DOHH2 (cell line): ENCODE measurements around the gene PLA2G12A.

Experiments used
- H3F3A ChIP-seq: fragments of 200-600 bp; sonication (generic), shearing (Covaris generic); 2 replicates; pipeline ENCODE4 v1.6.0; 2016; ENCODE audit warnings: antibody characterized with exemption, mild to moderate bottlenecking; ENCODE audit not compliant: control insufficient read depth, insufficient read depth
- H3K27ac ChIP-seq: fragments of 200-600 bp; sonication (generic); 2 replicates; pipeline ENCODE4 v1.5.1; 2014; ENCODE audit warnings: low read depth, mild to moderate bottlenecking, low read length, moderate library complexity
- H3K27me3 ChIP-seq: fragments of 200-600 bp; sonication (generic); 2 replicates; pipeline ENCODE4 v1.6.1; 2014; ENCODE audit warnings: mild to moderate bottlenecking, low read length, mixed read lengths; ENCODE audit not compliant: control insufficient read depth
- H3K36me3 ChIP-seq: fragments of 200-600 bp; sonication (generic); 2 replicates; pipeline ENCODE4 v1.6.1; 2014; ENCODE audit warnings: mild to moderate bottlenecking, low read length, moderate library complexity, mixed read lengths; ENCODE audit not compliant: control insufficient read depth
- H3K4me1 ChIP-seq: fragments of 200-600 bp; sonication (generic); 2 replicates; pipeline ENCODE4 v1.6.1; 2014; ENCODE audit warnings: mild to moderate bottlenecking, low read length, mixed read lengths; ENCODE audit not compliant: control insufficient read depth
- H3K4me2 ChIP-seq: fragments of 200-600 bp; sonication (generic); 2 replicates; pipeline ENCODE4 v1.6.0; 2014; ENCODE audit warnings: mild to moderate bottlenecking, low read length, moderate library complexity
- H3K4me3 ChIP-seq: fragments of 200-600 bp; sonication (generic); 2 replicates; pipeline ENCODE4 v1.5.1; 2014; ENCODE audit warnings: mild to moderate bottlenecking, low read length, mixed read lengths
- H3K79me2 ChIP-seq: fragments of 200-600 bp; sonication (generic); 2 replicates; pipeline ENCODE4 v1.6.1; 2014; ENCODE audit warnings: mild to moderate bottlenecking, low read length, mixed read lengths; ENCODE audit not compliant: control insufficient read depth
- H3K9me2 ChIP-seq: fragments of 200-600 bp; sonication (generic); replicated peaks from 2 replicates; pipeline ENCODE4 v1.6.1; 2014; ENCODE audit warnings: mild to moderate bottlenecking, low read length, mixed read lengths; ENCODE audit not compliant: control insufficient read depth
- H3K9me3 ChIP-seq: fragments of 200-600 bp; sonication (generic); 2 replicates; pipeline ENCODE4 v1.6.1; 2014; ENCODE audit warnings: antibody characterized with exemption, low read length, mixed read lengths; ENCODE audit not compliant: control insufficient read depth, insufficient read depth
- H4K20me1 ChIP-seq: fragments of 200-600 bp; sonication (generic); 2 replicates; pipeline ENCODE4 v1.6.0; 2014; ENCODE audit warnings: low read depth, mild to moderate bottlenecking, antibody characterized with exemption, low read length, moderate library complexity; ENCODE audit not compliant: control insufficient read depth, insufficient read depth
- CTCF ChIP-seq: fragments of 200-600 bp; sonication (generic); IDR thresholded peaks from one replicate; pipeline ENCODE4 v1.5.1; 2014; ENCODE audit warnings: antibody characterized with exemption, mild to moderate bottlenecking, low read depth, low read length; ENCODE audit not compliant: poor library complexity, severe bottlenecking
- EZH2phosphoT487 ChIP-seq: fragments of 200-600 bp; sonication (generic); IDR thresholded peaks from 2 replicates; pipeline ENCODE4 v1.6.1; 2017; ENCODE audit warnings: borderline replicate concordance, mild to moderate bottlenecking, antibody characterized with exemption, low read length, moderate library complexity, mixed read lengths

The PLA2G12A gene

GRCh38 chr4:109729117-109729717 lies 653 bp downstream of the PLA2G12A start:
- no peaks in the 10 kb centered on the region for H3K9me3 ChIP-seq
- H3K4me1 ChIP-seq: peaks cover 29% of the 10 kb centered on the region
- H3F3A ChIP-seq: 0 out of 2 replicates have a peak, but pooled peaks cover 5% of the 10 kb centered on the region
- H3K79me2 ChIP-seq: peaks cover 50% of the 10 kb centered on the region
- H3K27ac ChIP-seq: no peak overlapping the region
- H3K36me3 ChIP-seq: 0 out of 2 replicates have a peak, but pooled peaks cover 2% of the 10 kb centered on the region
- no peaks in the 10 kb centered on the region for H3K27me3 ChIP-seq
- no peaks in the 10 kb centered on the region for H3K9me2 ChIP-seq
- no peak for TF ChIP-seq CTCF
- no peak for TF ChIP-seq EZH2phosphoT487
- H3K4me2 ChIP-seq: peak overlapping the region; percentile 89
- peak overlapping the region; percentile 93 for H3K4me3 ChIP-seq
- H4K20me1 ChIP-seq: no peaks in the 10 kb centered on the region

GRCh38 chr4:109728385-109728784 lies 1.5 kb downstream of the PLA2G12A start:
- peaks cover 56% of the 10 kb centered on the region for H3K79me2 ChIP-seq
- H3K4me1 ChIP-seq: peaks cover 37% of the 10 kb centered on the region
- no peaks in the 10 kb centered on the region for H3K9me2 ChIP-seq
- H4K20me1 ChIP-seq: no peaks in the 10 kb centered on the region
- no peaks in the 10 kb centered on the region for H3K9me3 ChIP-seq
- H3K27ac ChIP-seq: no peak overlapping the region
- peak overlapping the region; percentile 93 for H3K4me3 ChIP-seq
- TF ChIP-seq CTCF (no peak), EZH2phosphoT487 (no peak)
- H3K36me3 ChIP-seq: 0 out of 2 replicates have a peak, but pooled peaks cover 2% of the 10 kb centered on the region
- H3K4me2 ChIP-seq: peak overlapping the region; percentile 89
- H3K27me3 ChIP-seq: no peaks in the 10 kb centered on the region
- peaks cover 9% of the 10 kb centered on the region for H3F3A ChIP-seq

- peaks cover 80% of the 10 kb centered on the region for H3K79me2 ChIP-seq
- peak overlapping the region; percentile 38 for H3K4me3 ChIP-seq
- no peaks in the 10 kb centered on the region for H3K9me2 ChIP-seq
- no peaks in the 10 kb centered on the region for H3K27me3 ChIP-seq
- H3K9me3 ChIP-seq: no peaks in the 10 kb centered on the region
- TF ChIP-seq CTCF: no peak
- no peak for TF ChIP-seq EZH2phosphoT487
- peaks cover 7% of the 10 kb centered on the region for H3F3A ChIP-seq
- no peaks in the 10 kb centered on the region for H4K20me1 ChIP-seq
- H3K36me3 ChIP-seq: peaks cover 6% of the 10 kb centered on the region; the same call in 1 of the 2 replicates
- H3K27ac ChIP-seq: peak overlapping the region; percentile 51
- peak overlapping the region; percentile 53 for H3K4me2 ChIP-seq
- peaks cover 29% of the 10 kb centered on the region for H3K4me1 ChIP-seq
These were observed 6.8 kb downstream of the PLA2G12A start for GRCh38 chr4:109723110-109723509.
